Keratinocyte (primary cell): ENCODE results near the gene ABLIM2. TPM values are rescaled to one million over a fixed set of nuclear protein-coding genes. Genes with fewer than 3 reads are reported as not detected.

ENCODE experiments used
- DNase-seq: peaks from one replicate; pipeline ENCODE4 v3.0.0-alpha.2; 2011; ENCODE audit warnings: low read depth, missing footprints, low spot score
- FAIRE-seq: peaks from 2 replicates; lab custom pipeline; 2011; peaks lifted over from hg19 to GRCh38; lab: Jason Lieb, UNC
- H2AFZ ChIP-seq: 2 replicates; pipeline ENCODE4 v1.6.0; 2012; ENCODE audit warnings: low read length, control low read depth, inconsistent platforms; ENCODE audit not compliant: control insufficient read depth
- H3K27ac ChIP-seq: 2 replicates; pipeline ENCODE4 v1.5.1; 2011; ENCODE audit warnings: low read length; ENCODE audit not compliant: control insufficient read depth, insufficient read depth
- H3K27me3 ChIP-seq: 3 replicates; pipeline ENCODE4 v1.6.0; 2011; ENCODE audit warnings: low read length; ENCODE audit not compliant: control insufficient read depth, insufficient read depth; ENCODE audit errors: extremely low read depth
- H3K36me3 ChIP-seq, 2 experiments: 2 replicates in 1 of 2; 3 replicates in 1 of 2; pipeline ENCODE4 v1.5.1; 2011; ENCODE audit warnings: low read length in 2 of 2, mild to moderate bottlenecking in 1 of 2; ENCODE audit not compliant: control insufficient read depth in 2 of 2, insufficient read depth in 2 of 2; ENCODE audit errors: extremely low read depth in 1 of 2
- H3K4me1 ChIP-seq: 3 replicates; pipeline ENCODE4 v1.5.1; 2011; ENCODE audit warnings: low read length; ENCODE audit not compliant: control insufficient read depth, insufficient read depth; ENCODE audit errors: extremely low read depth
- H3K4me2 ChIP-seq: 3 replicates; pipeline ENCODE4 v1.6.0; 2011; ENCODE audit warnings: low read depth, low read length; ENCODE audit not compliant: control insufficient read depth, insufficient read depth; ENCODE audit errors: extremely low read depth
- H3K4me3 ChIP-seq, 3 experiments: fragments of 200-600 bp in 1 of 3; sonication (generic) in 1 of 3; 2 replicates in 2 of 3; 3 replicates in 1 of 3; pipeline ENCODE4 v1.5.1; 2011 to 2016; ENCODE audit warnings: low read length in 3 of 3, mild to moderate bottlenecking in 3 of 3, control low read depth in 2 of 3, inconsistent platforms in 1 of 3, low read depth in 1 of 3, mixed read lengths in 1 of 3, mixed run types in 1 of 3, moderate library complexity in 1 of 3; ENCODE audit not compliant: control insufficient read depth in 2 of 3, insufficient read depth in 2 of 3; ENCODE audit errors: extremely low read depth in 1 of 3
- H3K79me2 ChIP-seq: 2 replicates; pipeline ENCODE4 v1.6.0; 2012; ENCODE audit warnings: low read length; ENCODE audit not compliant: control insufficient read depth, insufficient read depth
- H3K9ac ChIP-seq: 3 replicates; pipeline ENCODE4 v1.6.0; 2011; ENCODE audit warnings: low read length; ENCODE audit not compliant: control insufficient read depth, insufficient read depth; ENCODE audit errors: extremely low read depth
- H3K9me1 ChIP-seq: 3 replicates; pipeline ENCODE4 v1.6.0; 2011; ENCODE audit warnings: low read length; ENCODE audit not compliant: control insufficient read depth, insufficient read depth; ENCODE audit errors: extremely low read depth
- H3K9me3 ChIP-seq: 2 replicates; pipeline ENCODE4 v1.5.1; 2012; ENCODE audit warnings: low read depth, low read length; ENCODE audit not compliant: control insufficient read depth
- H4K20me1 ChIP-seq: 3 replicates; pipeline ENCODE4 v1.6.0; 2011; ENCODE audit warnings: low read length; ENCODE audit not compliant: control insufficient read depth, insufficient read depth; ENCODE audit errors: extremely low read depth
- CTCF ChIP-seq, 3 experiments: IDR thresholded peaks in 1 of 3; conservative IDR thresholded peaks in 1 of 3; optimal IDR thresholded peaks in 1 of 3; 2 replicates in 2 of 3; 3 replicates in 1 of 3; pipeline versions ENCODE3 to v1.5.1; 2011; ENCODE audit warnings: low read length in 3 of 3, mild to moderate bottlenecking in 3 of 3, moderate library complexity in 2 of 3, control low read depth in 1 of 3, inconsistent platforms in 1 of 3; ENCODE audit not compliant: insufficient read depth in 2 of 3; ENCODE audit errors: extremely low read depth in 1 of 3
- EZH2 ChIP-seq: IDR thresholded peaks from one replicate; pipeline ENCODE4 v1.6.1; 2012; ENCODE audit warnings: inconsistent platforms, mild to moderate bottlenecking, low read length, moderate library complexity
- dilution Hi-C: fragments of 300-500 bp; cut with MboI; formaldehyde crosslinking; loops from one replicate; pipeline ENCODE4 v1.7.0; 2020; ENCODE audit warnings: low sequenced_read_pairs; ENCODE audit not compliant: extremely low pct_ligation_motif_present
- polyA plus RNA-seq, 5 experiments: library from polyadenylated mRNA; depleted of rRNA in 3 of 5; stranded (reverse) in 3 of 5; stranded (forward) in 1 of 5; unstranded in 1 of 5; fragments of >200 nt; gene quantifications; 1 replicate in 1 of 5; 2 replicates in 3 of 5; 3 replicates in 1 of 5; pipeline versions ENCODE4 v1.2.1 to v1.2.3, GENCODE V29; 2011 to 2012; ENCODE audit warnings: missing spikeins in 2 of 5, low read depth in 1 of 5, low replicate concordance in 1 of 5

Gene ABLIM2
- polyA plus RNA-seq, 1 donor (not counting 4 experiments of a cell fraction or from before 2014, with no cell fraction given) = 0.94 TPM

GRCh38 chr4:8083086-8083825, 75.4 kb downstream of the ABLIM2 start:
- no peaks in the 10 kb centered on the region for H4K20me1 ChIP-seq
- no peaks in the 10 kb centered on the region for H3K4me1 ChIP-seq
- FAIRE-seq (no peak), DNase-seq (no peak)
- no peak overlapping the region for H2AFZ ChIP-seq
- no peaks in the 10 kb centered on the region for H3K9me3 ChIP-seq
- H3K4me3 ChIP-seq = no peak overlapping the region
- dilution Hi-C loops = no loop called here
- no peak overlapping the region for H3K27ac ChIP-seq
- H3K36me3 ChIP-seq = no peaks in the 10 kb centered on the region
- peaks cover 27% of the 10 kb centered on the region for H3K27me3 ChIP-seq
- H3K9ac ChIP-seq = no peak overlapping the region
- TF ChIP-seq CTCF (optimal IDR thresholded peaks at IDR 0.05 in 1 of 3, IDR thresholded peaks at IDR 0.05 in 1 of 3, conservative IDR thresholded peaks at IDR 0.05 in 1 of 3; ENCODE audit: extremely low read depth in 1 of 3, insufficient read depth in 2 of 3, low read length in 3 of 3) (no peak), EZH2 (no peak)
- no peak overlapping the region for H3K4me2 ChIP-seq
- H3K9me1 ChIP-seq = no peaks in the 10 kb centered on the region
- H3K79me2 ChIP-seq = no peaks in the 10 kb centered on the region

- no peak for FAIRE-seq
- Histone ChIP-seq H3K36me3 (no peaks in the 10 kb centered on the region), H4K20me1 (no peaks in the 10 kb centered on the region), H3K79me2 (no peaks in the 10 kb centered on the region), H3K9me3 (no peaks in the 10 kb centered on the region), H3K4me2 (no peak overlapping the region), H3K4me3 (no peak overlapping the region), H3K4me1 (no peaks in the 10 kb centered on the region), H3K27ac (no peak overlapping the region), H3K9me1 (no peaks in the 10 kb centered on the region), H3K27me3 (peaks cover 29% of the 10 kb centered on the region), H3K9ac (no peak overlapping the region), H2AFZ (no peak overlapping the region)
- dilution Hi-C loops = no loop called here
- TF ChIP-seq CTCF (optimal IDR thresholded peaks at IDR 0.05 in 1 of 3, IDR thresholded peaks at IDR 0.05 in 1 of 3, conservative IDR thresholded peaks at IDR 0.05 in 1 of 3; ENCODE audit: extremely low read depth in 1 of 3, insufficient read depth in 2 of 3, low read length in 3 of 3) (no peak), EZH2 (no peak)
- no peak for DNase-seq
Observed at GRCh38 chr4:8082517-8083055, 76.0 kb downstream of the ABLIM2 start.
